Measurements from ENCODE around the gene REPS1.
"Not testable (repeated sequence)": the region's sequence is repeated elsewhere in the genome, so short reads cannot be mapped to it uniquely, and the experiment has no call there.

REPS1 gene

DNA sequence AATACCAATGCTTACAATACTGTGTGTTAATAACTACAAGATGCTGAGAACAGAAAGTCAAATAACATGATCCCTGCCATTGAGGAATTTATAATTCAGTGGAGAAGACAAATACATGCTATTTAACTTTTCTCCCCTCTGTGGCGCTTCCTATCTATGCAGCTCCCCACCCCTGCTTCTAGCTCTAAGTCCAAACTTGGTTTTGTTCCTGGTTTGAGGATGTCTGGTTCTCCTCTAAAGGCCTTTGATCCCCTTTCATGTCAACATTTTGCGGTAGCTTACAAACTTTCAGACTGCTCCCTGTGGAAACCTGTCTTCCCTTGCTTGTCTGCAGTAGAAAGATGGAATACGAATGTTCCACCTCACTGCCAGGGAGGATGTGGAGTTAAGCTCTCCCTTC is 18.4 kb upstream of the REPS1 start:
- no peak for DNase-seq (ENCODE audit: low spot score)
- POLR2A ChIA-PET (ENCODE audit: low non-redundant PET): no interaction called here
- CTCF ChIA-PET: interaction anchor here (0.7 kb wide), 1 partner anchor 72 kb away, joined by 3 read pairs; no protein-coding TSS in a partner anchor
- TF ChIP-seq CTCF (conservative IDR thresholded peaks at IDR 0.05; ENCODE audit: low read depth): no peak
- no peak overlapping the region for H3K27ac ChIP-seq

DNA sequence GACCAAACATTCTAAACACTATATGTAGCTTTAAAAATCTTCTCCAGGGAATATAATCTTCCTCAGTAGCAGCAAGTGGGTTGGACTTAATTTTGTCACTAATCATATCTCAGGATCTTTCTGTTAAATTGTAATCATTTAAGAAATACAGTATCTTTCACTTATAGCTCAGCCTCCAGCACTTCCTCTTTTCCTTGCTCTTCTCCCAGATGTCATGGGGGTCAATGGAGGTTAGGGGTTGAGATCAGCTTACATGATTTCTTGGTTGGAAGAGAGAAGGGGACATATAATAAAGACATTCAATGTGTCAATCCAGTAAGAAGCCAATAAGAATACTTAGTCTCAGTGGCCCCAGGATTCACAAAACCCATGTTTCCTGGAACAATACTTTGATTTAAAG is 15.7 kb upstream of the REPS1 start:
- CTCF ChIA-PET: no interaction called here

DNA sequence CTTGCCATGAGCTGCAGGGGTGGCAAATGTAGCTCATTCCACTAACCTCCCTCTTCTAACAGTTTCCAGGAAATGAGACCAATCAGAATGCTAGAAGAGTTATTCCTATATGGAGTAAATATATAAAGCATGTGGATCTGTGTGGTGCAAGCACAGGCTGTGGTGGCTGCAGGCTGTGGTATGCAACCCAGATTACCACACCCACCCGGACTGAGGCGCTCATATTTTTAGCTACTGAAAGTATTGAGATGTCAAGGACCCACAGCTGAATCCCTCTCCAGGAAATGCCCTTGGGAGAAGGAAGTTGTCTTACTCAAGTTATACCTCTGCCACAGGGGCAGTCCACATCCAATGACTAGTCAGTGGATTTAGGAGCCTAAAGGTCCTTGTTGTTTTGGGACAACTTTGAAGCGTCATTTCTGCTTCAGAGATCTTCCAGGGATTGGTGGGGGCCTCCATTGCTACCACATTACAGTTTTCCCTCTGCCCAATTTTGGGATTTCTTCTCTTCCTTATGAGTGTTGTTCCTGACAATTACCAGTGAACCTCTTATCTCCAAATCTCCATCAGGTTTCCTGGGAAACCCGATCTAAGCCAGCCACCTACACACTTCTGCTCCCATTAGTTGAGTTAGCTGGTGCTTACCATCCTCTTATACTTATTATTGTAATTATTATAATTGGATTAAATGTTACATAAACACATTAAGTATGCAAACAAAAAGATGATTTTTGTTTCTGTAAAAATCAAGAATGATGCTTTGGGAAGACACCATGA is 12.1 kb upstream of the REPS1 start:
- POLR2A ChIA-PET (ENCODE audit: low non-redundant PET): no interaction called here
- no peak for DNase-seq (ENCODE audit: low spot score)
- TF ChIP-seq CTCF (conservative IDR thresholded peaks at IDR 0.05; ENCODE audit: low read depth): no peak
- CTCF ChIA-PET: no interaction called here
- H3K27ac ChIP-seq: no peak overlapping the region

More for the DNA sequence above, 15.7 kb upstream of the REPS1 start:
- DNase-seq (ENCODE audit: low spot score): no peak
- no peak overlapping the region for H3K27ac ChIP-seq
- POLR2A ChIA-PET (ENCODE audit: low non-redundant PET): no interaction called here
- TF ChIP-seq CTCF (conservative IDR thresholded peaks at IDR 0.05; ENCODE audit: low read depth): no peak

DNA sequence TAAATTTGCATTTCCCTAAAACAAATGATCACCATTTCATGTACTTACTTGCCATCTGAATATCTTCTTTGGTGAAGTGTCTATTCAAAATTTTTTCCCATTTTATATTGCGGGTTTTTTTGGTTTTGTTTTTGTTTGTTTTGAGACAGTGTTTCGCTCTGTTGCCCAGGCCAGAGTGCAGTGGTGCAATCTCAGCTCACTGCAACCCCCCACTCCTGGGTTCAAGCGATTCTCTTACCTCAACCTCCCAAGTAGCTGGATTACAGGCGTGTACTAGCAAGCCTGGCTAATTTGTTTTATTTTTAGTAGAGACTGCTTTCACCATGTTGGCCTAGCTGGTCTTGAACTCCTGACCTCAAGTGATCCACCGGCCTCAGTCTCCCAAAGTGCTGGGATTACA is 9.1 kb upstream of the REPS1 start:
- ChIA-PET POLR2A (ENCODE audit: low non-redundant PET) (no interaction called here), CTCF (no interaction called here)

DNA sequence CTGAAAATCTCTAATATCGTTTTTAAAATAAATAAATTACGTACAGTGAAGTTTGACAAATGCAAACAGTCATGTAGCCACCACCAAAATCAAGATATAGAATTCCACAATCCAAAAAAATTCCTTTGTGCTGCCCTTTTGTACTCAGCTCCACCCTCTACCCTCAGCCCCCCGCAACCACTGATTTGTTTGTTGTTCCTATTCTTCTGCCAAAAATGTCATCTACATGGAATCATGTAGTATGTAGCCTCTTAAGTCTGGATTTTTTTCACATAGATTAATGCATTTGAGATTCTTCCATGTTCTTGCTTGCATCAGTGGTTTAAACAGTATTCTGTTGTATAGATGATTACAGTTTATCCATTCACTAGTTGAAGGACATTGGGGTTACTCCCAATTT is 8.5 kb upstream of the REPS1 start:
- CTCF ChIA-PET: no interaction called here
- no peak for TF ChIP-seq CTCF (conservative IDR thresholded peaks at IDR 0.05; ENCODE audit: low read depth)

More for the DNA sequence above, 9.1 kb upstream of the REPS1 start:
- no peak overlapping the region for H3K27ac ChIP-seq
- no peak for DNase-seq (ENCODE audit: low spot score)
- TF ChIP-seq CTCF (conservative IDR thresholded peaks at IDR 0.05; ENCODE audit: low read depth): no peak

DNA sequence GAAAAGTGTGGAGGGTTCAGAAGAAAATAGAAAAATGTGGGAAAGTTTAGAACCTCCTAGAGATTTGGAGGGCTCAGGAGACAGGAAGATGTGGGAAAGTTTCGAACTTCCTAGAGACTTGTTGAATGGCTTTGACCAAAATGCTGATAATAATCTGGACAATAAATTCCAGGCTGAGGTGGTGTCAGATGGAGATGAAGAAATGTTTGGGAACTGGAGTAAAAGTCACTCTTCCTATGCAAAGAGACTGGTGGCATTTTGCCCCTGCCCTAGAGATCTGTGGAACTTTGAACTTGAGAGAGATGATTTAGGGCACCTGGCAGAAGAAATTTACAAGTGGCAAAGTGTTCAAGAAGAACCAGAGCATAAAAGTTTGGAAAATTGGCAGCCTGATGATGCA is 5.4 kb upstream of the REPS1 start:
- H3K27ac ChIP-seq; CTCF ChIA-PET; DNase-seq (ENCODE audit: low spot score); POLR2A ChIA-PET (ENCODE audit: low non-redundant PET): not testable (repeated sequence)

More for the DNA sequence above, 8.5 kb upstream of the REPS1 start:
- POLR2A ChIA-PET (ENCODE audit: low non-redundant PET): no interaction called here
- H3K27ac ChIP-seq: no peak overlapping the region
- no peak for DNase-seq (ENCODE audit: low spot score)

GRCh38 chr6:138992965-138993364 is 4.9 kb upstream of the REPS1 start:
- POLR2A ChIA-PET (ENCODE audit: low non-redundant PET); CTCF ChIA-PET; DNase-seq (ENCODE audit: low spot score); H3K27ac ChIP-seq: not testable (repeated sequence)

DNA sequence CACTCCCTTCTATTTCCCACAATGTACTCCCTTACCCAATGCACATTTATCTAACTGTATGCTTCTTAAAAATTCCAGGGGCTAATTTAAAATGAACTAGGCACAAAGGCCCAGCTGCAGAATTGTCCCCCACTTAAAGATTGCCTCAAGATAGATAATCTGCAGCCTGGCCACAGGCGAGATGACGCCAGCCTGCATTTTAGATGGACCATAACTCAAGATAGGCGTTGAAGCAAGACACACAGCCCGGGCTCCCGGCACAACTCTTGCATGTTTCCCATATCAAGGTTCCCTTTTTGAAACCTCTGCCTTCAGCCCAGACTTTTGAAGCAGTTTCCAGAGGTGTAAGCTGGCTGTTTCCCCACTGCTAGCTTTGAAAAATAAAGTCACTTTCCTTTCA is 3.2 kb upstream of the REPS1 start:
- TF ChIP-seq CTCF (conservative IDR thresholded peaks at IDR 0.05; ENCODE audit: low read depth): no peak
- H3K27ac ChIP-seq: no peak overlapping the region
- POLR2A ChIA-PET (ENCODE audit: low non-redundant PET): no interaction called here
- DNase-seq (ENCODE audit: low spot score): no peak
- CTCF ChIA-PET: no interaction called here
